NCI-H510A treated with DMSO at 0.1 percent for 48 hours (cell line): ENCODE data around the gene VIL1.

Experiments
- DNase-seq: peaks from one replicate; lab custom pipeline; 2025; lab: John Stamatoyannopoulos, UW

VIL1 gene

GRCh38 chr2:218406209-218406948, 12.5 kb upstream of the VIL1 start:
- peak; percentile 97 for DNase-seq

- DNase-seq = peak; percentile 71
Observed at GRCh38 chr2:218406949-218407618, 11.8 kb upstream of the VIL1 start.

- no peak for DNase-seq
Observed at GRCh38 chr2:218407717-218408116, 11.2 kb upstream of the VIL1 start.

GRCh38 chr2:218418321-218418716, 604 bp upstream of the VIL1 start:
- DNase-seq = no peak

- no peak for DNase-seq
Observed at GRCh38 chr2:218419630-218420216, 800 bp downstream of the VIL1 start.

GRCh38 chr2:218421027-218421426, 2.1 kb downstream of the VIL1 start:
- no peak for DNase-seq

- DNase-seq = no peak
Observed at GRCh38 chr2:218422403-218423086, 3.6 kb downstream of the VIL1 start.

GRCh38 chr2:218423584-218423983, 4.7 kb downstream of the VIL1 start:
- DNase-seq = no peak

- DNase-seq = no peak
Observed at GRCh38 chr2:218425531-218425930, 6.6 kb downstream of the VIL1 start.

- no peak for DNase-seq
Observed at GRCh38 chr2:218427741-218428140, 8.8 kb downstream of the VIL1 start.

GRCh38 chr2:218428846-218429558, 10.1 kb downstream of the VIL1 start:
- DNase-seq = no peak

GRCh38 chr2:218429911-218430692, 11.2 kb downstream of the VIL1 start:
- DNase-seq = no peak

- no peak for DNase-seq
Observed at GRCh38 chr2:218430721-218431120, 11.8 kb downstream of the VIL1 start.

- DNase-seq = no peak
Observed at GRCh38 chr2:218431878-218432277, 13.0 kb downstream of the VIL1 start.

- no peak for DNase-seq
Observed at GRCh38 chr2:218432676-218433365, 13.9 kb downstream of the VIL1 start.

GRCh38 chr2:218434456-218434855, 15.5 kb downstream of the VIL1 start:
- no peak for DNase-seq

- no peak for DNase-seq
Observed at GRCh38 chr2:218435003-218435982, 16.4 kb downstream of the VIL1 start.

- no peak for DNase-seq
Observed at GRCh38 chr2:218436992-218437391, 18.1 kb downstream of the VIL1 start.

- DNase-seq = no peak
Observed at GRCh38 chr2:218437969-218438368, 19.0 kb downstream of the VIL1 start.
